Ramos (cell line): ENCODE results near the gene CCDC181.
"Not testable (repeated sequence)": the region's sequence is repeated elsewhere in the genome, so short reads cannot be mapped to it uniquely, and the experiment has no call there.

Experiments used
- in situ Hi-C: fragments of 300-500 bp; cut with MboI; formaldehyde crosslinking; loops from one replicate; pipeline ENCODE4 v1.14.3; 2022; ENCODE audit warnings: low sequenced_read_pairs; ENCODE audit not compliant: unreplicated experiment

CCDC181 gene

GRCh38 chr1:169408340-169408739 is 18.9 kb downstream of the CCDC181 start:
- in situ Hi-C loops: not testable (repeated sequence)

DNA sequence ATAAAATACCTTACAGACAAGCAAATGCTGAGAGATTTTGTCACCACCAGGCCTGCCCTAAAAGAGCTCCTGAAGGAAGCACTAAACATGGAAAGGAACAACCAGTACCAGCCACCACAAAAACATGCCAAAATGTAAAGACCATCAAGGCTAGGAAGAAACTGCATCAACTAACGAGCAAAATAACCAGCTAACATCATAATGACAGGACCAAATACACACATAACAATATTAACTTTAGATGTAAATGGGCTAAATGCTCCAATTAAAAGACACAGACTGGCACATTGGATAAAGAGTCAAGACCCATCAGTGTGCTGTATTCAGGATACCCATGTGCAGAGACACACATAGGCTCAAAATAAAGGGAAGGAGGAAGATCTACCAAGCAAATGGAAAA is 24.7 kb downstream of the CCDC181 start:
- in situ Hi-C loops: not testable (repeated sequence)

DNA sequence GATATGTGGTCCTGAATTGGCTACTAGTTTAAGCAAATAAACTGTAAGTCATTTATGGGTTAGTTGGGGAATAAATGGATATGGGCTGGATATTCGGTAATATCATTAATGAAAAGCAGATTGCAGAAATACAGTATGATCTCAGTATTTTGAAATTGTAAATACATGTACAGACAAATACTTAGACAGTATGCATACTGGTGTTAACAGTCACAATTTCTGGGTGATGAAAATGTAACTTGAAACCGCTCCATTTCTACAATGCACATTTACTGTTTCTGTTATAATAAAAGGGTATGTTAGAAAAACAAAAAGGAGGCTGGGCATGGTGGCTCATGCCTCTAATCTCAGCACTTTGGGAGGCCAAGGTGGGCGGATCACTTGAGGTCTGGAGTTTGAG is 31.3 kb downstream of the CCDC181 start:
- in situ Hi-C loops: no loop called here

DNA sequence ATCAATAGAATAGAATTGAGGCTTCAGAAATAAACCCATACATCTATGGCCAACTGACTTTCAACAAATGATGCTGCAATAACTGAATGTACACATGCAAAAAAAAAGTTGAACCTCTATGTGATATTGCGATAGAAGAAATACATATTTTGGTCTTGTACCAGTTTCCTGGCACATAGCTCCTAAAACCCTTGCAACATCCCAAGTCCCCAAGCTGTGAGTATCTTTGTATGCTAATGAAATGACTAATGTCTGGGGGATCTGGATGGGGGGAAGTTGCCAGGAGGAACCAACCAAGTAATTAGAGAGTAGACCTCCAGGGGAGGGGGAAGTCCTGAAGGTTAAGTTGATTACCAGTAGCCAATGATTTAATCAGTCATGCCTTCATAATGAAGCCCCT is 34.9 kb downstream of the CCDC181 start:
- in situ Hi-C loops: no loop called here

DNA sequence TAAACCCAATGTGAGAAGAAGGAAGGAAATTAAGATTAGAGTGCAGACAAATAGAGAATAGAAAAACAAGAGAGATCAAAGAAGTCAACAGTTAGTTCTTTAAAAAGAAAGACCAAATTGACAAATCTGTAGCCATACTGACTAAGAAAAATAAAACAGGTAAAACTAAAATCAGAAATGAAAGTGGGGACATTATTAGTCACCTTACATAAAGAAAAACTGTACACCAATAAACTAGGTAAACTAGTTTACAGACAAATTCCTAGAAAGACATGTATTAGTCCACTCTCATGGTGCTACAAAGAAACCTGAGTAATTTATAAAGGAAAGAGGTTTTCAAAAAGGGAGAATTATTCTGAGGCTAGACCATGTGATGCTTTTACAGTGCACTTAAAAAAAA is 37.0 kb downstream of the CCDC181 start:
- in situ Hi-C loops: no loop called here

DNA sequence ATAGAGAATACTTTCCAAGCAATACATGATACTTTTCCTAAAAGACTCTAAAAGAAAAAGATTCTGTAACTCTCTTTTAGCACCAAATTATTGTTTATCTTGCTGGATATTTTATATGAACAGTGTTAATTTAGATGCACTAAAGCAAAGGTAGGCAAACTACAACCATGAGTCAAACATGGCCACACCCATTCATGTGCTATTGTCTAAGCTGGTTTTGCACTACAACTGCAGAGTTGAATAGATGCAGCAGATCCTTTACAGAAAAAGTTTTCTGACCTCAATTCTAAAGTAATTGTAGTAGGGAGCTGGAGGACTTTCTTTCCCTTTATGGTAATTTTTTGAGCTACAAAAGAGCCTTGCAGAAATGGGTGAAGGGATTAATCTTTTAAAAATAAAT is 39.9 kb downstream of the CCDC181 start:
- in situ Hi-C loops: no loop called here

GRCh38 chr1:169383449-169383848 is 43.8 kb downstream of the CCDC181 start:
- in situ Hi-C loops: no loop called here

GRCh38 chr1:169381162-169381561 is 46.1 kb downstream of the CCDC181 start:
- in situ Hi-C loops: no loop called here

- in situ Hi-C loops: no loop called here
Measured at GRCh38 chr1:169371404-169371803, 55.9 kb downstream of the CCDC181 start.

- in situ Hi-C loops: no loop called here
Measured at GRCh38 chr1:169368406-169368769, 58.9 kb downstream of the CCDC181 start.

GRCh38 chr1:169367686-169368405 is 59.4 kb downstream of the CCDC181 start, which contains the start of the genes BLZF1 and NME7:
TSS of gene BLZF1 (plus strand) at chr1:169368195. CDS start at chr1:169369523, 1,328 bp downstream.
TSS of gene NME7 (minus strand) at chr1:169367797. CDS start at chr1:169367710, 87 bp downstream.
- in situ Hi-C loops: no loop called here

GRCh38 chr1:169367096-169367685 is 60.1 kb downstream of the CCDC181 start:
- in situ Hi-C loops: no loop called here

DNA sequence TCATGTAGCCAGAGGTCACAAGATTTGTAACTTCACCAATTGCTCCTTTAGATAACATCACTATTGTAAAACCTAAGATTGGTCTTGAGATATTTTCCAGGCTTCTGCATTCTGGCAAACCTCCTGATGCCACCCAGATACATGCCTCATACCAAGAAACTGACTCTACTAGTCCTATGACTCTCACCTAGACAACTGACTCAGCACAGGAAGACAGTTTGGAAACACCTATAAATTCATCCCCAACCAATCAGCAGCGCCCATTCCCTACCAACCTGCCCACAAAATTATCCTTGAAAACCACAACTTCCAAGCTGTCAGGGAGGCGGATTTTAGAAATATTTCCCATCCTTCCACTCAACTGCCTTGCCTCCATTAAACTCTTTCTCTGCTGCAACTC is 62.3 kb downstream of the CCDC181 start:
- in situ Hi-C loops: no loop called here

GRCh38 chr1:169363046-169363730 is 64.1 kb downstream of the CCDC181 start:
- in situ Hi-C loops: no loop called here

GRCh38 chr1:169361281-169361680 is 66.0 kb downstream of the CCDC181 start:
- in situ Hi-C loops: no loop called here

GRCh38 chr1:169360415-169360814 is 66.9 kb downstream of the CCDC181 start:
- in situ Hi-C loops: no loop called here

DNA sequence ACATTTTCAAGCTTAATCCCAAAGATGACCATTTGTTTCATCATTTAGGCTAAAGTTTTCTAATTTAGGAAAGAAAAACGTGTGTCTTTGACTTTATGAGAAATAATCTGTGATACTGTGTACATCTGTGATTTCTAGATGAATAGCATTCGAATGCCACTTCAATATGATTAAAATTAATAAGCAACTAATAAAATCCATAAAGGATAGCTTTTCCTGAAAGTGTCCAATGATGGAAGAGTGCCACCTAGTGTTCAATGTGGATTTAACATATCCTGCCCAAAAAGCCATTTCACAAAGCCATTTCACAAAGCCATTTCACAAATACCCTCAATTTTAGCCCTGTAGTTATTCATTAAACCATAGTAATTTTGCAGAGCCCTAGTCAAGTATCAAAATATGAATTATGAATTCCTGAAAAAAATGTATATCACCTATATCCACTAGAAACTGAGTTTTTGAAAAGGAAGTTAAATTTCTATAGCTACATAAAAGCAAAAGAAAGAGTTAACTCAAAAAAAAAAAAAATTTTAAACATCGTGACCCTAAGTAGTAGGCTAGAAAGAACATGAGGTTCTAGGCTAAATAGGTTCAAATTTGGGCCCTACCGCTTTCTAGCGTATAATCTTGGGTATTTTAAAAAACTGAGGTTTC is 78.8 kb downstream of the CCDC181 start:
- in situ Hi-C loops: loop anchor here (25.0 kb wide), 1 partner anchor 736 kb away; no protein-coding TSS in a partner anchor

- in situ Hi-C loops: loop anchor here (25.0 kb wide), 1 partner anchor 736 kb away; no protein-coding TSS in a partner anchor
Measured at GRCh38 chr1:169347688-169348382, 79.4 kb downstream of the CCDC181 start.

- in situ Hi-C loops: loop anchor here (25.0 kb wide), 1 partner anchor 734 kb away; no protein-coding TSS in a partner anchor
Measured at GRCh38 chr1:169346036-169346589, 81.2 kb downstream of the CCDC181 start.

DNA sequence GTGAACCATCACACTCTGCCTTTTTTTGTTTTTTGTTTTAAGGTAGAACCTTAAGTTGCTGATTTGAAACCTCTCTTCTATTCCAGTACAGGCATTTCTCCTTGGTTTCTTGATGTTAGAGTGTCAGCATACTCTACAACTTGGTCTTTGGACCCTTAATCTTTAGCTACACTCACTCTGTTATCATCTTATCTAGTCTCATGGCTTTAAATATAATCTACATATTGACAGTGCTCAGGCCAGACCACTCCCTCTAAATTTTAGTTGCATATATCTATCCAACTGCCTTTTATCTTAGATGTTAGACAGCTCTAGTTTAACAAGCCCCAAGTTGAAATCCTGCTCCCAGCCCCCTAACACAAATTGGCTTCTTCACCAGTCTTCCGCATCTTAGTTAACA is 81.8 kb downstream of the CCDC181 start:
- in situ Hi-C loops: loop anchor here (25.0 kb wide), 1 partner anchor 733 kb away; no protein-coding TSS in a partner anchor
